OCI-LY3 (cell line): Measurements from ENCODE around the gene PSMA7.

ENCODE experiments used
- H2AFZ ChIP-seq: fragments of 200-600, 300-600 bp; shearing (Covaris generic); 2 replicates; pipeline ENCODE4 v1.6.0; 2014; ENCODE audit warnings: antibody characterized with exemption, low read depth, low read length
- H3K27ac ChIP-seq: fragments of 200-600, 300-600 bp; sonication (generic); 2 replicates; pipeline ENCODE4 v1.5.1; 2014; ENCODE audit warnings: mild to moderate bottlenecking, low read length, moderate library complexity, mixed read lengths
- H3K27me3 ChIP-seq: fragments of 200-600, 300-600 bp; sonication (generic); 2 replicates; pipeline ENCODE4 v1.6.1; 2014; ENCODE audit warnings: low read depth, low read length, mixed read lengths
- H3K36me3 ChIP-seq: fragments of 200-600, 300-600 bp; sonication (generic); replicated peaks from 2 replicates; pipeline ENCODE3; 2014; ENCODE audit warnings: low read depth, low read length, mixed read lengths
- H3K4me1 ChIP-seq: fragments of 300-600, 200-600 bp; sonication (generic); 2 replicates; pipeline ENCODE4 v1.6.1; 2014; ENCODE audit warnings: low read length, mixed read lengths
- H3K4me2 ChIP-seq: fragments of 200-600, 300-600 bp; sonication (generic); 2 replicates; pipeline ENCODE4 v1.6.1; 2014; ENCODE audit warnings: low read length, mixed read lengths
- H3K4me3 ChIP-seq: fragments of 300-600, 200-600 bp; sonication (generic); 2 replicates; pipeline ENCODE4 v1.5.1; 2014; ENCODE audit warnings: antibody characterized with exemption, mild to moderate bottlenecking, low read length, moderate library complexity
- H3K79me2 ChIP-seq: fragments of 300-600, 200-600 bp; shearing (Covaris generic); 2 replicates; pipeline ENCODE4 v1.6.1; 2014; ENCODE audit warnings: mild to moderate bottlenecking, low read length, mixed read lengths
- H3K9ac ChIP-seq: fragments of 300-600, 200-600 bp; shearing (Covaris generic); 2 replicates; pipeline ENCODE4 v1.6.0; 2014; ENCODE audit warnings: mild to moderate bottlenecking, low read length, moderate library complexity
- H3K9me3 ChIP-seq: fragments of 200-600, 300-600 bp; shearing (Covaris generic); 2 replicates; pipeline ENCODE4 v1.6.1; 2014; ENCODE audit warnings: low read length, mixed read lengths; ENCODE audit not compliant: insufficient read depth
- H4K20me1 ChIP-seq: fragments of 200-600, 300-600 bp; sonication (generic); 2 replicates; pipeline ENCODE4 v1.6.1; 2016; ENCODE audit warnings: low read length, mixed read lengths; ENCODE audit not compliant: insufficient read depth
- CTCF ChIP-seq: fragments of 200-600, 300-600 bp; sonication (generic); IDR thresholded peaks from 2 replicates; pipeline ENCODE4 v1.5.1; 2014; ENCODE audit warnings: antibody characterized with exemption, low read length, low read depth
- EZH2phosphoT487 ChIP-seq: fragments of 200-600 bp; shearing (Covaris generic); IDR thresholded peaks from 2 replicates; pipeline ENCODE4 v1.6.1; 2018; ENCODE audit warnings: antibody characterized with exemption, mixed run types, low read depth

PSMA7 gene

GRCh38 chr20:62162765-62163484 is 19.7 kb upstream of the PSMA7 start:
- H3K9me3 ChIP-seq, result no peaks in the 10 kb centered on the region
- no peak overlapping the region for H3K4me2 ChIP-seq
- no peaks in the 10 kb centered on the region for H3K27me3 ChIP-seq
- H3K9ac ChIP-seq, result no peak overlapping the region
- no peaks in the 10 kb centered on the region for H3K4me1 ChIP-seq
- H3K36me3 ChIP-seq, result peaks cover 4% of the 10 kb centered on the region
- peaks cover 6% of the 10 kb centered on the region for H3K79me2 ChIP-seq
- no peak overlapping the region for H3K27ac ChIP-seq
- H3K4me3 ChIP-seq, result no peak overlapping the region
- H2AFZ ChIP-seq, result no peak overlapping the region
- no peak for TF ChIP-seq EZH2phosphoT487
- TF ChIP-seq CTCF, result no peak
- H4K20me1 ChIP-seq, result no peaks in the 10 kb centered on the region

- Histone ChIP-seq H3K9me3 (no peaks in the 10 kb centered on the region), H4K20me1 (peaks cover 8% of the 10 kb centered on the region), H3K79me2 (peaks cover 17% of the 10 kb centered on the region), H3K4me2 (no peak overlapping the region), H3K36me3 (peaks cover 4% of the 10 kb centered on the region), H3K9ac (no peak overlapping the region), H3K27ac (no peak overlapping the region), H3K27me3 (no peaks in the 10 kb centered on the region), H2AFZ (no peak overlapping the region), H3K4me1 (no peaks in the 10 kb centered on the region), H3K4me3 (no peak overlapping the region)
- TF ChIP-seq EZH2phosphoT487 (no peak), CTCF (no peak)
These were observed 18.2 kb upstream of the PSMA7 start for GRCh38 chr20:62161347-62161746.

- Histone ChIP-seq H3K27me3 (no peaks in the 10 kb centered on the region), H3K79me2 (peaks cover 21% of the 10 kb centered on the region), H3K4me3 (no peak overlapping the region), H3K9me3 (no peaks in the 10 kb centered on the region), H4K20me1 (peaks cover 8% of the 10 kb centered on the region), H3K4me2 (no peak overlapping the region), H3K9ac (no peak overlapping the region), H3K27ac (no peak overlapping the region), H3K4me1 (no peaks in the 10 kb centered on the region), H3K36me3 (peaks cover 4% of the 10 kb centered on the region), H2AFZ (no peak overlapping the region)
- TF ChIP-seq EZH2phosphoT487, result no peak
- TF ChIP-seq CTCF, result no peak
These were observed 17.7 kb upstream of the PSMA7 start for GRCh38 chr20:62160876-62161275.

GRCh38 chr20:62160253-62160652 is 17.1 kb upstream of the PSMA7 start:
- H3K27me3 ChIP-seq, result no peaks in the 10 kb centered on the region
- H3K9me3 ChIP-seq, result no peaks in the 10 kb centered on the region
- H4K20me1 ChIP-seq, result peaks cover 8% of the 10 kb centered on the region
- H3K4me2 ChIP-seq, result no peak overlapping the region
- H3K4me3 ChIP-seq, result no peak overlapping the region
- no peaks in the 10 kb centered on the region for H3K4me1 ChIP-seq
- H3K27ac ChIP-seq, result no peak overlapping the region
- TF ChIP-seq CTCF, result no peak
- TF ChIP-seq EZH2phosphoT487, result no peak
- H3K79me2 ChIP-seq, result peaks cover 25% of the 10 kb centered on the region
- no peak overlapping the region for H3K9ac ChIP-seq
- H2AFZ ChIP-seq, result no peak overlapping the region
- peaks cover 4% of the 10 kb centered on the region for H3K36me3 ChIP-seq
